ENCODE measurements around the gene MTA1. TPM values are rescaled to one million over a fixed set of nuclear protein-coding genes. Genes with fewer than 3 reads are reported as not detected.

Gene MTA1
- total and polyA plus RNA-seq, 11 donors = 71.8 to 191 (median 109) TPM

GRCh38 chr14:105391541-105391940, 28.1 kb upstream of the MTA1 start:
- TF ChIP-seq POLR2A (IDR thresholded peaks at IDR 0.05) = no peak
- TF ChIP-seq, protein P1, sequence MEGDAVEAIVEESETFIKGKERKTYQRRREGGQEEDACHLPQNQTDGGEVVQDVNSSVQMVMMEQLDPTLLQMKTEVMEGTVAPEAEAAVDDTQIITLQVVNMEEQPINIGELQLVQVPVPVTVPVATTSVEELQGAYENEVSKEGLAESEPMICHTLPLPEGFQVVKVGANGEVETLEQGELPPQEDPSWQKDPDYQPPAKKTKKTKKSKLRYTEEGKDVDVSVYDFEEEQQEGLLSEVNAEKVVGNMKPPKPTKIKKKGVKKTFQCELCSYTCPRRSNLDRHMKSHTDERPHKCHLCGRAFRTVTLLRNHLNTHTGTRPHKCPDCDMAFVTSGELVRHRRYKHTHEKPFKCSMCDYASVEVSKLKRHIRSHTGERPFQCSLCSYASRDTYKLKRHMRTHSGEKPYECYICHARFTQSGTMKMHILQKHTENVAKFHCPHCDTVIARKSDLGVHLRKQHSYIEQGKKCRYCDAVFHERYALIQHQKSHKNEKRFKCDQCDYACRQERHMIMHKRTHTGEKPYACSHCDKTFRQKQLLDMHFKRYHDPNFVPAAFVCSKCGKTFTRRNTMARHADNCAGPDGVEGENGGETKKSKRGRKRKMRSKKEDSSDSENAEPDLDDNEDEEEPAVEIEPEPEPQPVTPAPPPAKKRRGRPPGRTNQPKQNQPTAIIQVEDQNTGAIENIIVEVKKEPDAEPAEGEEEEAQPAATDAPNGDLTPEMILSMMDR (IDR thresholded peaks at IDR 0.05) = no peak
- WGBS, 4 donors = 91 to 93% (median 91%) methylated on average over 7 to 23 of the region's 23 CpGs
- Histone ChIP-seq H3K9me3 (no peaks in the 10 kb centered on the region), H3K36me3 (peaks cover 0 to 43% (median 7%) of the 10 kb centered on the region in 9 donors), H3K27me3 (no peaks in the 10 kb centered on the region), H3K27ac (no peak overlapping the region), H3K4me3 (no peak overlapping the region), H3K4me1 (peaks cover 0 to 51% (median 0%) of the 10 kb centered on the region in 12 donors)
- no peak for ATAC-seq
- peak in 1 of 5 donors; percentile 25 for DNase-seq
- intact Hi-C loops (cut with DNase I) = no loop called here

DNA sequence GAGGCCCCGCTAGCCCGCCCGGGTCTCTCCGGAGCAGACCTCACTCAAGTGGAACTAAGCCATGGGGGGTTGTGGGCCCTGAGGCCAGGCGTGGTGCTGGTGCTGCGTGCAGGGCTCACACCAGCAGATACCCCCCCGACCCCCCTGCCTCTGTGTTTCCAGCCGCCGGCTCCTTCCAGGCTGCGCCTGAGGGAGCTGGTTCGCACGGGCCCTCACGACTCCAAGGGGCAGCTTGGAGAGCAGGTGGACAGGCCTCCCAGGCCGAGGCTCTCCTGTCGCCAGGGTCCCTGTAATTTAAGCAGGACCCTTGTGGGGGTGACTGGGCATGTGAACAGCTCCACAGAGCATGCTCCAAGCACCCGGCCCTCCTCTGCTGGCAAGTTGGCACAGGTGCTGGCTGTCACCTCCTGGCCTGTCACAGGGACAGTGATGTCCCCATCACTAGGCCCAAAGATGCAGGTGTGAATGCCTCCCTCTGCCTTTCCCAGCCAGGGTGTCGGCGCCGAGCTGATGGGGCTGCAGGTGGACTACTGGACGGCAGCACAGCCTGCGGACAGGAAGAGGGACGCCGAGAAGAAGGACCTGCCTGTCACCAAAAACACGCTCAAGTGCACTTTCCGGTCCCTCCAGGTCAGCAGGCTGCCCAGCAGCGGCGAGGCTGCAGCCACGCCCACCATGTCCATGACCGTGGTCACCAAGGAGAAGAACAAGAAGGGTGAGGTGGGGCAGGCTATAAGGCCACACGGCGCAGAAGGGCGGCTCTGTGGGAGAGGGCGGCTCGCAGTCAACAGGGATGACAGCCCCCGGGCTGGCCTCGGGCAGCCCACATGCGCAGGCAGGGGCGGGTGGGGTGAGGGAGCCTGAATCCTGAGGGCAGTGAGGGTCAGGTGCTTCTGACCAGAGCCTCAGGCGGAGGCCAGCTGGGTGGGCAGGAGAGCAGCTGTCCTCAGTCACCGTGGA, 27.2 kb upstream of the MTA1 start:
- 94 to 96% (median 95%) methylated on average over 36 to 40 of the region's 40 CpGs for WGBS, 4 donors
- DNase-seq (peak in 2 of 5 donors; percentile 22 to 64), ATAC-seq (no peak)
- TF ChIP-seq, protein P1 (IDR thresholded peaks at IDR 0.05) = no peak
- TF ChIP-seq POLR2A (IDR thresholded peaks at IDR 0.05) = no peak
- Histone ChIP-seq H3K4me1 (peaks cover 0 to 59% (median 3%) of the 10 kb centered on the region in 12 donors), H3K4me3 (no peak overlapping the region), H3K36me3 (peaks cover 0 to 34% (median 5%) of the 10 kb centered on the region in 9 donors), H3K27ac (no peak overlapping the region), H3K9me3 (no peaks in the 10 kb centered on the region), H3K27me3 (no peaks in the 10 kb centered on the region)
- intact Hi-C loops (cut with DNase I) = no loop called here

DNA sequence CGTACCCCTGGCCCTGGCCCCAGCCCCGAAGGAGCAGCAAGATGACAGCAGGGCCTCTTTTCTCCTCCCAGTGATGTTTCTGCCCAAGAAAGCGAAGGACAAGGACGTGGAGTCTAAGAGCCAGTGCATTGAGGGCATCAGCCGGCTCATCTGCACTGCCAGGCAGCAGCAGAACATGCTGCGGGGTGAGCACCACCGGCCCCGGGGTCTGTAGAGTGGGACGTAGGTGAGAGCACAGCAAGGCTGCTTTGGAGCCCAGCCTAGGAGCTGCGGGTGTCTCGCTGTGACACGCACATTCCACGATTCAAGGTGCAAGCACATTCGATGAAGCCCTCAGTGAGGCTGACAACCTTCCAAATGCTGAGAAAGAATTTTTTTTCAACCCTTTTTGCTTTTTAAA, 26.5 kb upstream of the MTA1 start:
- Histone ChIP-seq H3K4me1 (peaks cover 0 to 57% (median 8%) of the 10 kb centered on the region in 12 donors), H3K27ac (peak overlapping the region in 1 of 12 donors; percentile 69), H3K4me3 (no peak overlapping the region), H3K27me3 (no peaks in the 10 kb centered on the region), H3K36me3 (peaks cover 0 to 27% (median 5%) of the 10 kb centered on the region in 9 donors), H3K9me3 (no peaks in the 10 kb centered on the region)
- ATAC-seq (no peak), DNase-seq (peak in 1 of 5 donors; percentile 19)
- TF ChIP-seq, protein P1 (IDR thresholded peaks at IDR 0.05) = no peak
- no peak for TF ChIP-seq POLR2A (IDR thresholded peaks at IDR 0.05)
- 94 to 96% (median 95%) methylated on average over 11 to 14 of the region's 14 CpGs for WGBS, 4 donors
- intact Hi-C loops (cut with DNase I) = no loop called here

Data from heart left ventricle (tissue), 16 donors.